ENCODE results near the gene GSDME. TPM values are rescaled to one million over a fixed set of nuclear protein-coding genes. Genes with fewer than 3 reads are reported as not detected.

The GSDME gene
- total RNA-seq, 5 donors from 2014 or later (not counting 1 experiment from before 2014, with no cell fraction given), result 0.38 to 1.1 (median 0.46) TPM; not detected in 1

GRCh38 chr7:24722386-24723177, 34.7 kb downstream of the GSDME start:
- Mint-ChIP-seq H3K27me3 (peaks cover 0 to 14% of the 10 kb centered on the region in 2 donors), H3K9me3 (no peaks in the 10 kb centered on the region), H3K36me3 (no peaks in the 10 kb centered on the region), H3K4me1 (peaks cover 7 to 10% (median 8%) of the 10 kb centered on the region in 3 donors), H3K27ac (no peak overlapping the region), H3K4me3 (no peak overlapping the region)
- WGBS (ENCODE audit: insufficient coverage), result 88% methylated on average over 18 of the region's 19 CpGs
- H3K36me3 ChIP-seq (ENCODE audit: control insufficient read depth in 2 of 2, extremely low read depth in 1 of 2, insufficient read depth in 1 of 2, low read length in 1 of 2), result no peaks in the 10 kb centered on the region
- CTCF ChIA-PET, result interaction anchor here in 1 of 2 donors (0.6 to 1.1 kb wide), 2 partner anchors 18 to 1006 kb away, joined by 4 to 11 read pairs; no protein-coding TSS in a partner anchor
- H3K9me3 ChIP-seq, result no peaks in the 10 kb centered on the region
- POLR2A ChIA-PET, result no interaction called here
- no peak for DNase-seq
- H3K4me3 ChIP-seq (ENCODE audit: control insufficient read depth in 1 of 2, extremely low read depth in 1 of 2, low read length in 1 of 2), result no peak overlapping the region
- H3K27ac ChIP-seq (ENCODE audit: low read length), result no peak overlapping the region
- H3K27me3 ChIP-seq (replicated peaks in 1 of 2; ENCODE audit: control insufficient read depth in 2 of 2, extremely low read depth in 1 of 2, insufficient read depth in 2 of 2, low read length in 1 of 2), result peaks cover 0 to 28% of the 10 kb centered on the region in 2 experiments
- no peak for ATAC-seq (replicated peaks in 1 of 4)
- H3K4me1 ChIP-seq (ENCODE audit: control insufficient read depth in 1 of 2, extremely low read depth in 1 of 2, insufficient read depth in 2 of 2, low read length in 2 of 2), result peaks cover under 1 to 10% of the 10 kb centered on the region in 2 experiments

- CTCF ChIA-PET, result interaction anchor here in 1 of 2 donors (0.6 to 1.1 kb wide), 2 partner anchors 17 to 1005 kb away, joined by 4 to 11 read pairs; no protein-coding TSS in a partner anchor
- no peak for DNase-seq
Measured at GRCh38 chr7:24721481-24722001, 35.7 kb downstream of the GSDME start.

GRCh38 chr7:24720283-24720682, 37.0 kb downstream of the GSDME start:
- Mint-ChIP-seq H3K9me3 (no peaks in the 10 kb centered on the region), H3K4me3 (no peak overlapping the region), H3K27ac (no peak overlapping the region), H3K27me3 (peaks cover 16 to 27% of the 10 kb centered on the region in 2 donors), H3K4me1 (peaks cover 0 to 9% (median 7%) of the 10 kb centered on the region in 3 donors), H3K36me3 (no peaks in the 10 kb centered on the region)
- Histone ChIP-seq H3K36me3 (ENCODE audit: control insufficient read depth in 2 of 2, extremely low read depth in 1 of 2, insufficient read depth in 1 of 2, low read length in 1 of 2) (no peaks in the 10 kb centered on the region), H3K9me3 (no peaks in the 10 kb centered on the region), H3K27me3 (replicated peaks in 1 of 2; ENCODE audit: control insufficient read depth in 2 of 2, extremely low read depth in 1 of 2, insufficient read depth in 2 of 2, low read length in 1 of 2) (peaks cover 0 to 44% of the 10 kb centered on the region in 2 experiments), H3K4me3 (ENCODE audit: control insufficient read depth in 1 of 2, extremely low read depth in 1 of 2, low read length in 1 of 2) (no peak overlapping the region), H3K27ac (ENCODE audit: low read length) (no peak overlapping the region), H3K4me1 (ENCODE audit: control insufficient read depth in 1 of 2, extremely low read depth in 1 of 2, insufficient read depth in 2 of 2, low read length in 2 of 2) (peaks cover 0 to 2% of the 10 kb centered on the region in 2 experiments)
- no peak for ATAC-seq (replicated peaks in 1 of 4)
- ChIA-PET CTCF (no interaction called here), POLR2A (no interaction called here)
- no CpG with 5 or more reads among the region's 3 CpGs for WGBS (ENCODE audit: insufficient coverage)
- no peak for DNase-seq

More at GRCh38 chr7:24721481-24722001, 35.7 kb downstream of the GSDME start:
- POLR2A ChIA-PET, result no interaction called here
- Histone ChIP-seq H3K9me3 (no peaks in the 10 kb centered on the region), H3K4me1 (ENCODE audit: control insufficient read depth in 1 of 2, extremely low read depth in 1 of 2, insufficient read depth in 2 of 2, low read length in 2 of 2) (peaks cover 0 to 2% of the 10 kb centered on the region in 2 experiments), H3K4me3 (ENCODE audit: control insufficient read depth in 1 of 2, extremely low read depth in 1 of 2, low read length in 1 of 2) (no peak overlapping the region), H3K27me3 (replicated peaks in 1 of 2; ENCODE audit: control insufficient read depth in 2 of 2, extremely low read depth in 1 of 2, insufficient read depth in 2 of 2, low read length in 1 of 2) (peaks cover 0 to 36% of the 10 kb centered on the region in 2 experiments), H3K27ac (ENCODE audit: low read length) (no peak overlapping the region), H3K36me3 (ENCODE audit: control insufficient read depth in 2 of 2, extremely low read depth in 1 of 2, insufficient read depth in 1 of 2, low read length in 1 of 2) (no peaks in the 10 kb centered on the region)
- no peaks in the 10 kb centered on the region for H3K4me1 Mint-ChIP-seq
- WGBS (ENCODE audit: insufficient coverage), result 80% methylated on average over 8 of the region's 10 CpGs
- no peak for ATAC-seq (replicated peaks in 1 of 4)
- no peak overlapping the region for H3K27ac Mint-ChIP-seq
- no peaks in the 10 kb centered on the region for H3K9me3 Mint-ChIP-seq
- H3K27me3 Mint-ChIP-seq, result peaks cover 6 to 22% of the 10 kb centered on the region in 2 donors
- H3K36me3 Mint-ChIP-seq, result no peaks in the 10 kb centered on the region
- H3K4me3 Mint-ChIP-seq, result no peak overlapping the region

GRCh38 chr7:24718977-24719491, 38.2 kb downstream of the GSDME start:
- peaks cover 0 to 2% of the 10 kb centered on the region in 2 experiments for H3K4me1 ChIP-seq (ENCODE audit: control insufficient read depth in 1 of 2, extremely low read depth in 1 of 2, insufficient read depth in 2 of 2, low read length in 2 of 2)

GRCh38 chr7:24718431-24718831, 38.8 kb downstream of the GSDME start:
- DNase-seq (no peak), ATAC-seq (replicated peaks in 1 of 4) (no peak)
- H3K27ac ChIP-seq (ENCODE audit: low read length), result no peak overlapping the region
- peaks cover 0 to 37% of the 10 kb centered on the region in 2 experiments for H3K27me3 ChIP-seq (replicated peaks in 1 of 2; ENCODE audit: control insufficient read depth in 2 of 2, extremely low read depth in 1 of 2, insufficient read depth in 2 of 2, low read length in 1 of 2)
- Mint-ChIP-seq H3K4me1 (peaks cover 0 to 9% (median 7%) of the 10 kb centered on the region in 3 donors), H3K4me3 (no peak overlapping the region), H3K27ac (no peak overlapping the region), H3K9me3 (no peaks in the 10 kb centered on the region), H3K36me3 (no peaks in the 10 kb centered on the region), H3K27me3 (peaks cover 21 to 30% of the 10 kb centered on the region in 2 donors)
- no peaks in the 10 kb centered on the region for H3K9me3 ChIP-seq
- POLR2A ChIA-PET, result interaction anchor here in 1 of 2 donors (0.6 kb wide), 1 partner anchor 1430 kb away, joined by 4 read pairs; no protein-coding TSS in a partner anchor
- H3K4me1 ChIP-seq (ENCODE audit: control insufficient read depth in 1 of 2, extremely low read depth in 1 of 2, insufficient read depth in 2 of 2, low read length in 2 of 2), result peaks cover 0 to 2% of the 10 kb centered on the region in 2 experiments
- CTCF ChIA-PET, result no interaction called here
- H3K36me3 ChIP-seq (ENCODE audit: control insufficient read depth in 2 of 2, extremely low read depth in 1 of 2, insufficient read depth in 1 of 2, low read length in 1 of 2), result no peaks in the 10 kb centered on the region
- WGBS (ENCODE audit: insufficient coverage), result 83% methylated on average over 5 of the region's 5 CpGs
- no peak overlapping the region for H3K4me3 ChIP-seq (ENCODE audit: control insufficient read depth in 1 of 2, extremely low read depth in 1 of 2, low read length in 1 of 2)

More at GRCh38 chr7:24718977-24719491, 38.2 kb downstream of the GSDME start:
- Mint-ChIP-seq H3K4me1 (peaks cover 0 to 9% (median 7%) of the 10 kb centered on the region in 3 donors), H3K36me3 (no peaks in the 10 kb centered on the region), H3K9me3 (no peaks in the 10 kb centered on the region), H3K4me3 (no peak overlapping the region), H3K27me3 (peaks cover 21 to 25% of the 10 kb centered on the region in 2 donors), H3K27ac (no peak overlapping the region)
- Histone ChIP-seq H3K36me3 (ENCODE audit: control insufficient read depth in 2 of 2, extremely low read depth in 1 of 2, insufficient read depth in 1 of 2, low read length in 1 of 2) (no peaks in the 10 kb centered on the region), H3K4me3 (ENCODE audit: control insufficient read depth in 1 of 2, extremely low read depth in 1 of 2, low read length in 1 of 2) (no peak overlapping the region), H3K27ac (ENCODE audit: low read length) (no peak overlapping the region), H3K9me3 (no peaks in the 10 kb centered on the region), H3K27me3 (replicated peaks in 1 of 2; ENCODE audit: control insufficient read depth in 2 of 2, extremely low read depth in 1 of 2, insufficient read depth in 2 of 2, low read length in 1 of 2) (peaks cover 0 to 36% of the 10 kb centered on the region in 2 experiments)
- 37% methylated on average over 9 of the region's 13 CpGs for WGBS (ENCODE audit: insufficient coverage)
- ChIA-PET CTCF (no interaction called here), POLR2A (interaction anchor here in 1 of 2 donors (0.6 kb wide), 1 partner anchor 1430 kb away, joined by 4 read pairs; no protein-coding TSS in a partner anchor)
- DNase-seq (no peak), ATAC-seq (replicated peaks in 1 of 4) (no peak)

GRCh38 chr7:24717694-24718320, 39.5 kb downstream of the GSDME start:
- no peak for ATAC-seq (replicated peaks in 1 of 4)
- H3K4me1 Mint-ChIP-seq, result peaks cover 0 to 9% (median 7%) of the 10 kb centered on the region in 3 donors
- POLR2A ChIA-PET, result no interaction called here
- H3K36me3 ChIP-seq (ENCODE audit: control insufficient read depth in 2 of 2, extremely low read depth in 1 of 2, insufficient read depth in 1 of 2, low read length in 1 of 2), result no peaks in the 10 kb centered on the region
- H3K4me1 ChIP-seq (ENCODE audit: control insufficient read depth in 1 of 2, extremely low read depth in 1 of 2, insufficient read depth in 2 of 2, low read length in 2 of 2), result peaks cover 0 to 2% of the 10 kb centered on the region in 2 experiments
- H3K4me3 ChIP-seq (ENCODE audit: control insufficient read depth in 1 of 2, extremely low read depth in 1 of 2, low read length in 1 of 2), result no peak overlapping the region
- peaks cover 21 to 35% of the 10 kb centered on the region in 2 donors for H3K27me3 Mint-ChIP-seq
- H3K27ac Mint-ChIP-seq, result no peak overlapping the region
- DNase-seq, result no peak
- H3K9me3 Mint-ChIP-seq, result no peaks in the 10 kb centered on the region
- WGBS (ENCODE audit: insufficient coverage), result no CpG with 5 or more reads among the region's 7 CpGs
- no peak overlapping the region for H3K27ac ChIP-seq (ENCODE audit: low read length)
- peaks cover 0 to 40% of the 10 kb centered on the region in 2 experiments for H3K27me3 ChIP-seq (replicated peaks in 1 of 2; ENCODE audit: control insufficient read depth in 2 of 2, extremely low read depth in 1 of 2, insufficient read depth in 2 of 2, low read length in 1 of 2)
- no peak overlapping the region for H3K4me3 Mint-ChIP-seq
- H3K36me3 Mint-ChIP-seq, result no peaks in the 10 kb centered on the region
- CTCF ChIA-PET, result no interaction called here
- H3K9me3 ChIP-seq, result no peaks in the 10 kb centered on the region
